ENCODE data around the gene KLHL3.

GRCh38 chr5:137616046-137616445, 119.8 kb downstream of the KLHL3 start:
- TF ChIP-seq POLR2A (IDR thresholded peaks at IDR 0.05) (no peak), CTCF (IDR thresholded peaks at IDR 0.05) (no peak)

Data from right lobe of liver (tissue), 4 donors.